A549 (cell line): ENCODE results near the gene IGSF1. TPM values are rescaled to one million over a fixed set of nuclear protein-coding genes. Genes with fewer than 3 reads are reported as not detected.
A peak's percentile ranks its signal among the peaks of the same experiment; 100 is the strongest.

ENCODE experiments used
- ATAC-seq, 2 experiments: fragments of 200-7000 bp in 1 of 2; fragments of >200 bp in 1 of 2; cut with Nextera tagmentation in 1 of 2; cut with Tn5 transposase in 1 of 2; 3 replicates each; pipeline versions ENCODE4 v1.8.0 to v1.9.1; 2018 to 2020; ENCODE audit warnings: mild to moderate bottlenecking in 1 of 2, moderate library complexity in 1 of 2
- CTCF ChIA-PET: fragments of 300-600 bp; sonication (Branson Sonifier 250); formaldehyde crosslinking; extraction: SDS; loops from one replicate; lab custom pipeline; 2021; ENCODE audit warnings: antibody characterized with exemption, inconsistent platforms; lab: Yijun Ruan, JAX
- POLR2A ChIA-PET: fragments of 350-600 bp; formaldehyde crosslinking; extraction: SDS; loops from one replicate; lab custom pipeline; 2021; ENCODE audit warnings: antibody characterized with exemption, inconsistent platforms; lab: Yijun Ruan, JAX
- DNase-seq, 2 experiments: peaks; one replicate each; pipeline versions ENCODE4 v3.0.0 to v3.0.0-alpha.2; 2011 to 2016; ENCODE audit warnings: low read depth in 1 of 2, low spot score in 1 of 2
- FAIRE-seq: peaks from 2 replicates; lab custom pipeline; 2011; peaks lifted over from hg19 to GRCh38; lab: Jason Lieb, UNC
- H3K27ac ChIP-seq, 2 experiments: fragments of >200 bp; sonication (Bioruptor Twin); formaldehyde crosslinking; 3 replicates each; pipeline ENCODE4 v1.5.1; 2016 to 2017
- H3K4me1 ChIP-seq: fragments of >200 bp; sonication (Bioruptor Twin); formaldehyde crosslinking; 3 replicates; pipeline ENCODE4 v1.6.1; 2016
- H3K4me2 ChIP-seq: fragments of >200 bp; sonication (Bioruptor Twin); formaldehyde crosslinking; 3 replicates; pipeline ENCODE4 v1.6.1; 2016
- H3K4me3 ChIP-seq: fragments of >200 bp; sonication (Bioruptor Twin); formaldehyde crosslinking; 3 replicates; pipeline ENCODE4 v1.5.1; 2016
- H3K9me3 ChIP-seq: fragments of >200 bp; sonication (Bioruptor Twin); formaldehyde crosslinking; 3 replicates; pipeline ENCODE4 v1.6.1; 2016
- BHLHE40 ChIP-seq: IDR thresholded peaks from 2 replicates; pipeline ENCODE4 v1.6.1; 2012; ENCODE audit warnings: low read depth, low read length, inconsistent platforms
- CBX2 ChIP-seq: fragments of 200-600 bp; sonication (generic); IDR thresholded peaks from 2 replicates; pipeline ENCODE4 v1.6.1; 2016; ENCODE audit warnings: low read depth, mild to moderate bottlenecking, borderline replicate concordance
- CHD4 ChIP-seq: fragments of 200-600 bp; sonication (generic); IDR thresholded peaks from 2 replicates; pipeline ENCODE4 v1.6.1; 2016; ENCODE audit warnings: antibody characterized with exemption, mild to moderate bottlenecking, borderline replicate concordance
- FOXS1 ChIP-seq: fragments of 250-450 bp; sonication (Bioruptor Pico); IDR thresholded peaks from 2 replicates; pipeline ENCODE4 v1.5.0; 2020; ENCODE audit warnings: mild to moderate bottlenecking, moderate library complexity
- HOXB13 ChIP-seq: fragments of 250-450 bp; sonication (Bioruptor Pico); IDR thresholded peaks from 2 replicates; pipeline ENCODE4 v1.5.0; 2020; ENCODE audit warnings: low read depth, mild to moderate bottlenecking, moderate library complexity
- KDM1A ChIP-seq: fragments of 200-600 bp; sonication (generic); IDR thresholded peaks from 2 replicates; pipeline ENCODE4 v1.6.1; 2016; ENCODE audit warnings: low read depth, mild to moderate bottlenecking
- KDM5A ChIP-seq: fragments of 200-600 bp; sonication (generic); IDR thresholded peaks from 2 replicates; pipeline ENCODE4 v1.6.1; 2016; ENCODE audit warnings: antibody characterized with exemption, mild to moderate bottlenecking
- MAX ChIP-seq: IDR thresholded peaks from 2 replicates; pipeline ENCODE4 v1.6.1; 2012
- PBX3 ChIP-seq: IDR thresholded peaks from 2 replicates; pipeline ENCODE4 v1.6.1; 2012
- POLR2A ChIP-seq: IDR thresholded peaks from 2 replicates; pipeline ENCODE4 v1.6.1; 2012; ENCODE audit warnings: mild to moderate bottlenecking, low read length
- RAD21 ChIP-seq, 2 experiments: fragments of >200 bp in 1 of 2; sonication (Bioruptor Twin) in 1 of 2; formaldehyde crosslinking in 1 of 2; IDR thresholded peaks in 1 of 2; conservative IDR thresholded peaks in 1 of 2; 2 replicates in 1 of 2; 3 replicates in 1 of 2; pipeline ENCODE4 v1.6.1; 2012 to 2018; ENCODE audit warnings: inconsistent platforms in 1 of 2
- RCOR1 ChIP-seq: fragments of 150-350 bp; IDR thresholded peaks from 2 replicates; pipeline ENCODE4 v1.6.1; 2014; ENCODE audit warnings: antibody characterized with exemption, low read length, low read depth
- REST ChIP-seq: fragments of 200-600 bp; sonication (generic); IDR thresholded peaks from 2 replicates; pipeline ENCODE4 v1.6.1; 2016; ENCODE audit warnings: antibody characterized with exemption, mild to moderate bottlenecking, moderate library complexity
- RNF2 ChIP-seq: fragments of 200-600 bp; sonication (generic); IDR thresholded peaks from 2 replicates; pipeline ENCODE4 v1.6.1; 2016; ENCODE audit warnings: low read depth, mild to moderate bottlenecking, antibody characterized with exemption, moderate library complexity, borderline replicate concordance
- WGBS: methylation state at CpG from one replicate; pipeline ENCODE4 v1.1.6; 2017; ENCODE audit errors: missing lambda C conversion rate; 5-methylcytosine and 5-hydroxymethylcytosine counted together
- polyA plus RNA-seq, 4 experiments: library from polyadenylated mRNA; depleted of rRNA in 3 of 4; stranded (reverse); fragments of >200 nt; fragmentation: RNase III in 1 of 4; extraction: RNeasy Plus Mini Kit Qiagen cat#74134 plus additional on column Dnase treatment in 1 of 4; gene quantifications; 2 replicates in 3 of 4; 3 replicates in 1 of 4; pipeline ENCODE4 v1.2.3, GENCODE V29; 2011 to 2017

The IGSF1 gene
- polyA plus RNA-seq, 2 of the 4 experiments (the other 2 are of a cell fraction) = 0.50 to 1.9 TPM

- Histone ChIP-seq H3K4me2 (no peak overlapping the region), H3K9me3 (no peaks in the 10 kb centered on the region), H3K4me1 (no peaks in the 10 kb centered on the region), H3K4me3 (no peak overlapping the region), H3K27ac (no peak overlapping the region)
- TF ChIP-seq RCOR1 (no peak), POLR2A (no peak), RAD21 (conservative IDR thresholded peaks at IDR 0.05 in 1 of 2, IDR thresholded peaks at IDR 0.05 in 1 of 2) (no peak), RNF2 (no peak), MAX (no peak), BHLHE40 (no peak), HOXB13 (CRISPR knock-in tag) (no peak), CHD4 (no peak), KDM1A (no peak), REST (no peak), FOXS1 (CRISPR knock-in tag) (no peak), CBX2 (no peak), KDM5A (no peak), PBX3 (no peak)
- ChIA-PET POLR2A (no interaction called here), CTCF (no interaction called here)
- 22% methylated on average over 2 of the region's 2 CpGs for WGBS
- ATAC-seq (no peak), DNase-seq (no peak), FAIRE-seq (peak; percentile 23)
Observed at GRCh38 chrX:131225078-131225477, 64.0 kb downstream of the IGSF1 start.

Other genes with a start within 250 kb of the IGSF1 start
- gene ARHGAP36, start 231.0 kb downstream of the IGSF1 start, polyA plus RNA-seq (2011; rRNA removed) = not detected in 2 replicates
- gene ARHGAP36, start 231.0 kb downstream of the IGSF1 start, polyA plus RNA-seq (2017; fragmentation: RNase III; extraction: RNeasy Plus Mini Kit Qiagen cat#74134 plus additional on column Dnase treatment) = not detected in 3 replicates